WERI-Rb-1 (cell line): ENCODE results near the gene VAMP8.

Experiments
- DNase-seq: peaks from one replicate; pipeline ENCODE4 v3.0.0-alpha.2; 2020
- H3K27ac ChIP-seq: fragments of 250-450 bp; sonication (Bioruptor Pico); 2 replicates; pipeline ENCODE4 v1.5.1; 2020; ENCODE audit warnings: mild to moderate bottlenecking, moderate library complexity
- H3K27me3 ChIP-seq: fragments of 250-450 bp; sonication (Bioruptor Pico); 2 replicates; pipeline ENCODE4 v1.5.1; 2021; ENCODE audit warnings: mild to moderate bottlenecking, low read depth, moderate library complexity; ENCODE audit not compliant: insufficient read depth, severe bottlenecking
- H3K36me3 ChIP-seq: fragments of 250-450 bp; sonication (Bioruptor Pico); 2 replicates; pipeline ENCODE4 v1.5.1; 2020; ENCODE audit warnings: mild to moderate bottlenecking, moderate library complexity
- H3K4me3 ChIP-seq: 2 replicates; pipeline ENCODE4 v1.5.1; 2011; ENCODE audit warnings: low read depth, mild to moderate bottlenecking, control low read depth, low read length
- H3K9me3 ChIP-seq: fragments of 250-450 bp; sonication (Bioruptor Pico); 2 replicates; pipeline ENCODE4 v1.5.1; 2021; ENCODE audit warnings: mild to moderate bottlenecking, moderate library complexity; ENCODE audit not compliant: severe bottlenecking
- CTCF ChIP-seq: IDR thresholded peaks from 2 replicates; pipeline ENCODE4 v1.5.1; 2011; ENCODE audit warnings: low read depth, mild to moderate bottlenecking, control low read depth, inconsistent platforms, low read length

Gene VAMP8

GRCh38 chr2:85534099-85534498 is 43.3 kb upstream of the VAMP8 start:
- no peak overlapping the region for H3K4me3 ChIP-seq
- TF ChIP-seq CTCF = no peak
- no peak for DNase-seq
- no peaks in the 10 kb centered on the region for H3K27me3 ChIP-seq
- peaks cover 3% of the 10 kb centered on the region for H3K9me3 ChIP-seq
- H3K27ac ChIP-seq = no peak overlapping the region
- peaks cover 5% of the 10 kb centered on the region for H3K36me3 ChIP-seq

GRCh38 chr2:85534881-85535280 is 42.5 kb upstream of the VAMP8 start:
- DNase-seq = no peak
- H3K36me3 ChIP-seq = peaks cover 13% of the 10 kb centered on the region
- H3K27me3 ChIP-seq = no peaks in the 10 kb centered on the region
- TF ChIP-seq CTCF = no peak
- no peak overlapping the region for H3K4me3 ChIP-seq
- no peaks in the 10 kb centered on the region for H3K9me3 ChIP-seq
- no peak overlapping the region for H3K27ac ChIP-seq

- Histone ChIP-seq H3K9me3 (no peaks in the 10 kb centered on the region), H3K27me3 (no peaks in the 10 kb centered on the region), H3K36me3 (peaks cover 29% of the 10 kb centered on the region), H3K4me3 (no peak overlapping the region), H3K27ac (peak overlapping the region; percentile 99)
- TF ChIP-seq CTCF = no peak
- DNase-seq = no peak
Observed at GRCh38 chr2:85536479-85536878, 40.9 kb upstream of the VAMP8 start.

- Histone ChIP-seq H3K36me3 (peaks cover 42% of the 10 kb centered on the region), H3K27ac (peak overlapping the region; percentile 99), H3K4me3 (peak overlapping the region; percentile 85), H3K27me3 (no peaks in the 10 kb centered on the region), H3K9me3 (no peaks in the 10 kb centered on the region)
- peak; percentile 75 for DNase-seq
- peak; percentile 59 for TF ChIP-seq CTCF
Observed at GRCh38 chr2:85537600-85538506, 39.5 kb upstream of the VAMP8 start.

GRCh38 chr2:85538507-85539360 is 38.7 kb upstream of the VAMP8 start, which contains the start of gene MAT2A:
MAT2A (plus strand) TSS chr2:85539168; CDS start chr2:85539288, 120 bp downstream.
- peak; percentile 96 for DNase-seq
- H3K36me3 ChIP-seq = peaks cover 51% of the 10 kb centered on the region
- H3K9me3 ChIP-seq = no peaks in the 10 kb centered on the region
- TF ChIP-seq CTCF = peak; percentile 88
- H3K27ac ChIP-seq = peak within 1 kb of the TSS; percentile 99
- peak within 1 kb of the TSS; percentile 85 for H3K4me3 ChIP-seq
- no peaks in the 10 kb centered on the region for H3K27me3 ChIP-seq
